Dermis blood vessel endothelial cell (primary cell): ENCODE measurements around the gene SWSAP1. TPM values are rescaled to one million over a fixed set of nuclear protein-coding genes. Genes with fewer than 3 reads are reported as not detected.
"Not testable (repeated sequence)": the region's sequence is repeated elsewhere in the genome, so short reads cannot be mapped to it uniquely, and the experiment has no call there.

Experiments used
- DNase-seq: peaks from one replicate; pipeline ENCODE4 v3.0.0; 2010
- total RNA-seq: library from RNA; depleted of rRNA; stranded (reverse); fragments of >200 nt; gene quantifications from 2 replicates; pipeline ENCODE4 v1.2.3, GENCODE V29; 2014

Gene SWSAP1
- total RNA-seq, 1 donor from 2014 or later, result 0.85 TPM

GRCh38 chr19:11379269-11379845 is 4.9 kb downstream of the SWSAP1 start:
- not testable (repeated sequence) for DNase-seq

- DNase-seq, result no peak
Observed at GRCh38 chr19:11379857-11380350, 5.4 kb downstream of the SWSAP1 start.

- peak; percentile 95 for DNase-seq
Observed at GRCh38 chr19:11380653-11381537, 6.4 kb downstream of the SWSAP1 start.

- peak; percentile 58 for DNase-seq
Observed at GRCh38 chr19:11382898-11383705, 8.6 kb downstream of the SWSAP1 start.

GRCh38 chr19:11383706-11384048 is 9.2 kb downstream of the SWSAP1 start:
- no peak for DNase-seq

GRCh38 chr19:11384778-11385129 is 10.3 kb downstream of the SWSAP1 start:
- DNase-seq, result no peak

- peak; percentile 26 for DNase-seq
Observed at GRCh38 chr19:11387162-11388034, 12.9 kb downstream of the SWSAP1 start.

GRCh38 chr19:11390359-11390758 is 15.9 kb downstream of the SWSAP1 start:
- no peak for DNase-seq

- DNase-seq, result no peak
Observed at GRCh38 chr19:11390933-11391680, 16.6 kb downstream of the SWSAP1 start.

GRCh38 chr19:11397089-11397610 is 22.7 kb downstream of the SWSAP1 start:
- DNase-seq, result no peak

- DNase-seq, result no peak
Observed at GRCh38 chr19:11399667-11400066, 25.2 kb downstream of the SWSAP1 start.

- no peak for DNase-seq
Observed at GRCh38 chr19:11400798-11401197, 26.3 kb downstream of the SWSAP1 start.

GRCh38 chr19:11401808-11402543 is 27.5 kb downstream of the SWSAP1 start:
- no peak for DNase-seq

GRCh38 chr19:11404588-11405222 is 30.2 kb downstream of the SWSAP1 start:
- no peak for DNase-seq

GRCh38 chr19:11405846-11406643 is 31.6 kb downstream of the SWSAP1 start:
- peak; percentile 47 for DNase-seq

GRCh38 chr19:11406703-11407236 is 32.3 kb downstream of the SWSAP1 start:
- not testable (repeated sequence) for DNase-seq

- no peak for DNase-seq
Observed at GRCh38 chr19:11408591-11408990, 34.1 kb downstream of the SWSAP1 start.

GRCh38 chr19:11410682-11411081 is 36.2 kb downstream of the SWSAP1 start:
- no peak for DNase-seq

- no peak for DNase-seq
Observed at GRCh38 chr19:11414544-11414943, 40.1 kb downstream of the SWSAP1 start.
